GM21447 (cell line): ENCODE data around the gene NKD2.
"Not testable (repeated sequence)": the region's sequence is repeated elsewhere in the genome, so short reads cannot be mapped to it uniquely, and the experiment has no call there.

ENCODE experiments used
- ATAC-seq: cut with Tn5 transposase; IDR thresholded peaks from one replicate; pipeline ENCODE4 v1.9.1; 2021; ENCODE audit not compliant: unreplicated experiment

The NKD2 gene

DNA sequence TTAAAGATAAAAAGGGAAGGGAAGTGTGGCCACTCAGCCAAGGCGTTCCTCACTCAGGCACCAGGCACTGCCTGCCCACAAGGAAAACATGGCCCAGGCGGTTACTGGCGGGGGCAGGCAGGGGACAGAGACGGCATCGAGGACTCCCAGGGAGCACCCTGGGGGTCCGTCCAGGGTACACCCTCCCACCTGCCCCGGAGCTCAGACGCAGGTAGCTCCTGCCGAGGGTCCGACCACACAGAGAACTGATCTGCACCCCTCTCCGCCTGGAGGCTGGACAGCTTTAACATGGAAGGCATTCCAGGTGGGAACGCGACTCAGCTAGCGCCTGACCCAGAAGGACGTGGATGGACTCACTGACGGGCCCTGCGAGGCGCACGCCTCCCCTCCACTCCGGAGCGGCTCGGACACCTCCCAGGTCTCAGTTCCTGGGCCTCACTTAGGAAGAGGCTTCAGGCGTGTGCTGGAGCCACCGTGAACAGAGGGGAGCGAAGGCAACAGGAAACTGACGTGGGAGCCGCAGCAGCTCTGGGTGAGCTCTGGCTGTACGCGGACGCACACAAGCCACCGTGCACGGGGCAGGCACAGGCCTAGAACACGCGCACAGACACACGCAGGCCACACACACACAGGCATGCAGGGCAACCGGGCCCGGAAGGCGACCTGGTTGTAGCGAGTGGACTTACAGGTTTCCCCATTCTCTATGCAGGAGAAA lies 47.5 kb downstream of the NKD2 start:
- no peak for ATAC-seq

- ATAC-seq: no peak
These were observed 48.2 kb downstream of the NKD2 start for GRCh38 chr5:1056611-1057484.

GRCh38 chr5:1057485-1058082 lies 49.0 kb downstream of the NKD2 start:
- ATAC-seq: no peak

DNA sequence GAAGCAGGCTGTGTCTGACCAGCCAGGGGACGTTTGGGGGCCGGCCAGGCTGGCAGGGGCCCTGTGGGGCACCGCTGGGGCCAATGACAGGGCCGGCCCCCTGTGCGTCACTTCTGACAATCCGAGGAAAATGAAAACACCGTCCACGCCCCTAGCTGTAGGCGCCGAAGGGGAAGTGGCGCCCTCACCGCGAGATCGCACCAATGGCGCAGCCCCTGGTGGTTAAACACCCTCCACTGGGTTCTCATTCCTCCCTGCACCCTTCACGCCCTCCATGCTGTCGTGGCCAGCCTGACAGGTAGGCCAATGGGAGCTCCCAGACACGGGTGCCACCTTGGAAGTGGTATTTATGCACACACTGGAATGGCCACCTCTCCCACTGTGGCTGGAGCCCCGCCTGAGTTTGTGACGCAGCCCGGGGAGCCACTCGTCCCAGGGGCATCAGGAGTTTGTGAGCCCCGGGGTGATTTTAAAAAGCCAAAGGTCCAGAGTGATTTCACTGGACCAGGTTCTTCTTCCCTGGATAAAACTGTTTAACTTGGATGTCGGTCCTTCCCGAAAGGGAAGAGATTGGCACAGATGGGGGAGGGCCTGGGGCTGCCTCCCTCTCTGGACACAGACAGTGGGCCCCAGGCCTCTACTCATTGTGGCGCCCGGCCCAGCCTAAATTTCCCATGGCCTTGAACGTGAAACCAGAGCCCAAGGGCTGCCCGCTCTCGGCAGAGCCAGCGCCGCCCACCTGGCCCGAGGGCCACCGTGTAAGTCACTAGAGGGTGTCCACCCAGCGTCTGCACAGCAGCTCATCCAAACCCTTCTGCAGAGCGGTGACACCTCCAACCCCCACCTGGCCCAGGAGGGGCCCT lies 49.7 kb downstream of the NKD2 start:
- ATAC-seq: no peak

GRCh38 chr5:1058988-1059883 lies 50.6 kb downstream of the NKD2 start:
- no peak for ATAC-seq

GRCh38 chr5:1059884-1060263 lies 51.3 kb downstream of the NKD2 start:
- ATAC-seq: no peak

- ATAC-seq: no peak
These were observed 52.0 kb downstream of the NKD2 start for GRCh38 chr5:1060535-1060981.

DNA sequence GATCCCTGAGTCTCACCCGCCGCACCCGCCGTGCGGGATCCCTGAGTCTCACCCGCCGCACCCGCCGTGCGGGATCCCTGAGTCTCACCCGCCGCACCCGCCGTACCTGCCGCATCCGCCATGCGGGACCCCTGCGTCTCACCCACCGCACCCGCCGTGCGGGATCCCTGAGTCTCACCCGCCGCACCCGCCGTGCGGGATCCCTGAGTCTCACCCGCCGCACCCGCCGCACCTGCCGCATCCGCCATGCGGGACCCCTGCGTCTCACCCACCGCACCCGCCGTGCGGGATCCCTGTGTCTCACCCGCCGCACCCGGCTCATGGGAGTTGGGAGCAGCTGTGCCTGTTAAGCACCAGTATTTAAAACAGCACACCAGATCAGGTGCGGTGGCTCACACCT lies 52.7 kb downstream of the NKD2 start:
- not testable (repeated sequence) for ATAC-seq

DNA sequence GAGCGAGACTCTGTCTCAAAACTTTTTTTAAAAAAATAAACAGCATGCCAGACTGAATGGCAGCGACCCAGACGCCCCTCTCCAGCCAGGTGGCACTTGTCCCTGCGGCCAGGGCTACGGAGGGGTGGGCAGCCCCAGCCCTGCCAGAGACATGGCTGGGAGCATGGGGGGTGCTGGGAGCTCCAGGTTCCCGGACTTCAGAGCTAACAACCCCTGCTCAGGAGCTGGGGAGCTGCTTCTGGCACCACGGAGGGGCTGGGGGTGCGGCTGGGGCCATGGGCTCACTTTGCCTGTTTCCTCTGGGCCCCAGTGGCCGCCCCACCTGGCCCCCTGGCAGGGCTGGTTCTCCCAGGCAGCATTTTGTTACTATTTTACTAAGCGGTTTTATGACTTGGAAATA lies 53.3 kb downstream of the NKD2 start:
- no peak for ATAC-seq

GRCh38 chr5:1062761-1063568 lies 54.4 kb downstream of the NKD2 start:
- ATAC-seq: no peak

GRCh38 chr5:1063661-1064382 lies 55.2 kb downstream of the NKD2 start:
- no peak for ATAC-seq

DNA sequence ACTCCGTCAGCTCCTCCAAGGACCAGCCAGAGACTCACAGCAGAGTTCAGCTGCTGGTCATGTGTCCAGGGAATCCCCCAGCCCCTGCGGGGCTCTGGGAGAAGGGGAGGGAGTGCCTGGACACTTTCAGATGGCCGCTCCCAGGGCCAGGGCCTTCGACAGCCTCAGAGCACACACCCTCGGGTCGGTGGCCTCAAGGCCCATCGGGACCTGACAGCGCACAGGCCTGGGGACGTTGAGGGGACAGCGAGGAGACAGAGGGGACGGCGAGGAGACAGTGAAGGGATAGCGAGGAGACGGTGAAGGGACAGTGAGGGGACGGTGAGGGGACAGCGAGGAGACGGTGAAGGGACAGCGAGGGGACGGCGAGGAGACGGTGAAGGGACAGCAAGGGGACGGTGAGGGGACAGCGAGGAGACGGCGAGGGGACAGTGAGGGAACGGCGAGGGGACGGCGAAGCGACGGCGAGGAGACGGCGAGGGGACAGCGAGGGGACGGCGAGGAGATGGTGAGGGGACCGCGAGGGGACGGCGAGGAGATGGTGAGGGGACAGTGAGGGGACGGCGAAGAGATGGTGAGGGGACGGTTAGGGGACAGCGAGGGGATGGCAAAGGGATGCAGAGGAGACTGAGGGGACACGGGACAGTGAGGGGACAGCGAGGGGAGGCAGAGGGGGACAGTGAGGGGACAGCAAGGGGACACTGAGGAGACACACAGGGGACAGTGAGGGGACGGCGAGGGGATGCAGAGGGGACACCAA lies 56.0 kb downstream of the NKD2 start:
- ATAC-seq: no peak

DNA sequence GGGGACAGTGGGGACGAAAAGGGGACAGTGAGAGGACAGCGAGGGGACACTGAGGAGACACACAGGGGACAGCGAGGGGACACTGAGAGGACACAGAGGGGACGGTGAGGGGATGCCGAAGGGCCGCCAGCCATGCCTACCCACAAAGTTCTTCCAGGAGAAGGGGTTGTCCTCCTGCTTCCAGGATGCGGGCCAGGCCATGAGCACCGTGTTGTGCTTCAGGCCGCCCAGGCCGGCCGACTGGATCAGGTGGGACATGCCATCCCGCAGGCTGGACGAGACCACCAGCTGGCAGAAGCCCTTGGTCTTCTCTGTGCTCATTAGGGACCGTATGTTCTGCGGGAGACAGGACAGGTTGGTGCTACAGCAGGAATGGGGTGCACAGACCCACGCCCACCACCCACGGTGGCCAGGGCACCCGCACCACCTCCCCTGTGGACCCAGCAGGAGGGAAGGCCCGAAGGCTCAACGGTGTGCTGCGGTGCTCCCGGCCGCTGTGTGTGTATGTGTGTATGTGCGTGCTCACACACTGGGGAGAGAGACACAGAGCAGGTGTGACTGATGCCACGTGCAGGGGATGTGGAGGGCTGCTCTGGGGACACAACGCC lies 56.6 kb downstream of the NKD2 start:
- no peak for ATAC-seq

DNA sequence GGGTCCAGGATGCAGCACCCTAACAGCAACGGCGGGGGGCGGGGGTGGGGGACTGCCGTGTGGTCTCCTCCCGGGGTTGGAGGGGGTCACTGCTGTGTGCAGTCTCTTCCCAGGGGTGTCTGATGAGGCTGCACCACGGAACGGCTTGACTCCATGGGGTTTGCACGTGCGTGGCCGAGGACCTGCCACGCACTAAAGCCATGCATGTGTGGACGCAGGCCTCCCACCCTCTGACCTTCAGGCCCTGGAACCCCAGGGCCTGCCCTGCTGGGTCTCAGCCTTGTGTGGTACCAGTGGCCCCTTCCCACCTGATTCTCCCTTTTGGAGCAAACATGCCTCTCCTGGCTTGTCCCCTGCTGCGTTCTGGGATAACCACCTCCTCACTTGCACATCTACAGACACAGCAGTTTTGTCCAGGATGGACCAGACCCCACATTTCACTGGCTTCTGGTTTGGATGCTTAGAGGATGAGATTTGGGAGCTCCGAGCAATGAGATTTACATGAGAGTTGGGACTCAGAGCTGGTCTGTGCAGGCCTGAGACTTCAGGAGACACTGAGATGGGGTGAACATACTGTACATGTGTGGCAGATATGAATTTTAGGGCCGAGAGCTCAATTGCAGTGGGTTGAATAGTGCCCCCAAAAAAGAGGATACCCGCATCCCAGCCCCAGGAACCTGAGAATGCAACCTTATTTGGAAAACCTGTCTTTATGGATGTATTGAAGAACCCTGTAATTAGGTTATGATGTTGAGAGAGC lies 57.5 kb downstream of the NKD2 start:
- no peak for ATAC-seq

DNA sequence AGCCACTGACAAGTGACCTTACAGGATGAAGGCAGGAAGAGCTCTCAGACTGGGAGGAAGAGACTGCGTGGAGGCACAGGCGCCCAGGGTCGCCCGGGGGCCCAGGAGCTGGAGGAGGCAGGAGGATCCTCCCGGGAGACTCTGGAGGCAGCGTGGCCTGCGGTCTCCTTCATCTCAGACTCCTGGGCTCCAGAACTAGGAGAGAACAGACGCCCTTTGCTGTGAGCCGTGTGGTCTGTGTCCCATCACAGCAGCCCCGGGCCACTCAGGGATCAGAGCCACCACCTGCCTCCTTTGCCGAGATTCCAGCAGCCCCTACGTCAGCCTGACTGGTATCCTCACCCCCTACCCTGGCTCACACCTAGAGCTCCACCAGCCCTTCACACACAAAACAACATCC lies 58.1 kb downstream of the NKD2 start:
- no peak for ATAC-seq
